Lower leg skin (tissue), 4 donors: ENCODE measurements around the gene STX10. TPM values are rescaled to one million over a fixed set of nuclear protein-coding genes. Genes with fewer than 3 reads are reported as not detected.

Source experiments
- DNase-seq, 2 donors: peaks; one replicate each; pipeline ENCODE4 v3.0.0-alpha.2; 2019; ENCODE audit warnings: low spot score in 2 of 2
- H3K4me3 ChIP-seq: fragments of 200-600 bp; sonication (generic); 2 replicates; pipeline ENCODE4 v1.5.1; 2017; ENCODE audit warnings: mild to moderate bottlenecking, low read depth; ENCODE audit not compliant: poor library complexity, severe bottlenecking
- CTCF ChIP-seq, 3 donors: fragments of 450-650 bp; IDR thresholded peaks; one replicate each; pipeline ENCODE4 v1.5.1; 2016; ENCODE audit warnings: antibody characterized with exemption in 3 of 3, mild to moderate bottlenecking in 3 of 3, moderate library complexity in 2 of 3
- POLR2A ChIP-seq, 2 donors: fragments of 450-650 bp; IDR thresholded peaks; one replicate each; pipeline ENCODE4 v1.6.1; 2016 to 2017; ENCODE audit warnings: antibody characterized with exemption in 2 of 2, mild to moderate bottlenecking in 1 of 2, moderate library complexity in 1 of 2
- WGBS, 2 donors: methylation state at CpG; one replicate each; pipeline ENCODE4 v1.1.5; 2018; 5-methylcytosine and 5-hydroxymethylcytosine counted together
- intact Hi-C: fragments of 100-400 bp; cut with DNase I; formaldehyde crosslinking; loops from one replicate; pipeline ENCODE4 v1.15.0; 2023; ENCODE audit warnings: low total_unique reads
- total RNA-seq, 4 donors: library from RNA; depleted of rRNA; stranded (reverse); fragments of >200 nt; gene quantifications; one replicate each; pipeline ENCODE4 v1.1.0, GENCODE V29; 2016

The STX10 gene
- total RNA-seq, 4 donors from 2014 or later: 67.8 to 110 (median 78.0) TPM

GRCh38 chr19:13135068-13136062 lies 14.8 kb downstream of the STX10 start:
- TF ChIP-seq CTCF (IDR thresholded peaks at IDR 0.05) (no peak), POLR2A (IDR thresholded peaks at IDR 0.05) (no peak)
- DNase-seq: no peak
- intact Hi-C loops: no loop called here
- 91 to 93% methylated on average over 48 of the region's 60 CpGs for WGBS, 2 donors
- H3K4me3 ChIP-seq: no peak overlapping the region

DNA sequence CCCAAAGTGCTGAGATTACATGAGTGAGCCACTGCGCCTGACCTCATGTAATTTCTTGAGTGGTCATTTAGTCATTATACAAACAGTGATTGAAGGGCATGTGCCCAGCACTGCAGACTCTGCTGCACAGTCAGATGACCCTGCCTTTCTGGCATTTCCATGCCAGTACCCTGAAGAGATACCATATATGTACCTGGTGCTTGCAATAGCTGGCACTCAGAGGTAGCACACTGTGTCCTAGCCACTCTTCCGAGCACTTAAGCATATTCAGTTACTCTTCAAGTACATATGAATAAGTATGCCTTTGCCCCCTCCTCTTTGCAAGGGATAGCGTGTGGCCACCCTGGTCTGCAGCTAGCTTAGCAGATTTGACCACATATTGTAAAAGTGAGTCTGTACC lies 15.5 kb downstream of the STX10 start:
- intact Hi-C loops: no loop called here
- no peak for TF ChIP-seq CTCF (IDR thresholded peaks at IDR 0.05)
- TF ChIP-seq POLR2A (IDR thresholded peaks at IDR 0.05): no peak
- DNase-seq: no peak
- H3K4me3 ChIP-seq: no peak overlapping the region
- WGBS, 2 donors: 98% methylated on average over 3 of the region's 3 CpGs

GRCh38 chr19:13133241-13133870 lies 16.8 kb downstream of the STX10 start:
- H3K4me3 ChIP-seq: no peak overlapping the region
- WGBS, 2 donors: 69 to 74% methylated on average over 12 of the region's 12 CpGs
- no peak for DNase-seq
- TF ChIP-seq CTCF (IDR thresholded peaks at IDR 0.05) (no peak), POLR2A (IDR thresholded peaks at IDR 0.05) (no peak)
- intact Hi-C loops: no loop called here

GRCh38 chr19:13132471-13133180 lies 17.5 kb downstream of the STX10 start:
- no peak for TF ChIP-seq POLR2A (IDR thresholded peaks at IDR 0.05)
- no peak for TF ChIP-seq CTCF (IDR thresholded peaks at IDR 0.05)
- no peak for DNase-seq
- intact Hi-C loops: no loop called here
- 68 to 74% methylated on average over 8 of the region's 8 CpGs for WGBS, 2 donors
- no peak overlapping the region for H3K4me3 ChIP-seq

DNA sequence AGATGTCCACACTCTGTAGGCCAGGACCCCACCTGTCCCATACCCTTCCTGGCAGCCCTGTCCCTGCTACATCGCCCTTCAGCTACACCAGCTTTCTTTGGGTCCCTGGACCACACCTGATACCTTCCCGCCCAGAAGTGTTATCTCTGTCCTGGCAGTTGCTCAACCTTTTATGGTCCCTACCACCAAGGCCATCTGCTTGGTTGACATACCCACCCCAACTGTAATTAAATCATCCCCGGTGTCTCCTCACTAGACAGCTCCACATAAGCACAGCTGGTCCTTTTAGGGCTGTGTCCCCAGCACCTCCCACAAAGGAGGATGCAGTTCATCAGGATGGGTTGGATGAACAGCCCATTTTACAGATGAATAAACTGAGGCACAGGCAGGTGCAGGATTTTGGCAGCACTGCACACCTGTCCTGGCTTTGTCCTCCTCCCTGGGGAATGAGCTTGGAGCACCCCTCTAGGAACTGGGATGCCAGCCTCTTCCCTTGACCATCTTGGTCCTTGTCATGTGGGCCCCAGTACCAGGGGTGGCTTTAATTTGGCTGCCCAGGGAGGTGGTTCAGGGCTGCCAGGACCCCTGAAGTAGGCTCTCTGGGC lies 19.2 kb downstream of the STX10 start:
- no peak overlapping the region for H3K4me3 ChIP-seq
- TF ChIP-seq POLR2A (IDR thresholded peaks at IDR 0.05): no peak
- intact Hi-C loops: no loop called here
- DNase-seq: no peak
- 87 to 88% methylated on average over 3 of the region's 3 CpGs for WGBS, 2 donors
